ENCODE results near the gene SPIRE1.

The SPIRE1 gene

GRCh38 chr18:12430137-12430990 is 227.5 kb downstream of the SPIRE1 start:
- Histone ChIP-seq H3K27me3 (ENCODE audit: control insufficient read depth, insufficient read depth, low read length) (no peaks in the 10 kb centered on the region), H3K36me3 (ENCODE audit: control insufficient read depth, insufficient read depth, low read length) (peaks cover 43% of the 10 kb centered on the region), H3K9me3 (ENCODE audit: control insufficient read depth, insufficient read depth, low read depth, low read length) (peaks cover 8% of the 10 kb centered on the region; the same call in 1 of the 2 replicates), H3K4me3 (ENCODE audit: low read depth, low read length) (no peak overlapping the region), H3K27ac (ENCODE audit: low read depth, low read length) (no peak overlapping the region), H3K9ac (ENCODE audit: low read length) (no peak overlapping the region), H3K4me1 (ENCODE audit: control insufficient read depth, insufficient read depth, low read length) (peaks cover 10% of the 10 kb centered on the region)

GRCh38 chr18:12429556-12429955 is 228.4 kb downstream of the SPIRE1 start:
- H3K9ac ChIP-seq (ENCODE audit: low read length) = no peak overlapping the region
- H3K36me3 ChIP-seq (ENCODE audit: control insufficient read depth, insufficient read depth, low read length) = peaks cover 43% of the 10 kb centered on the region
- no peaks in the 10 kb centered on the region for H3K27me3 ChIP-seq (ENCODE audit: control insufficient read depth, insufficient read depth, low read length)
- peaks cover 8% of the 10 kb centered on the region; the same call in 1 of the 2 replicates for H3K9me3 ChIP-seq (ENCODE audit: control insufficient read depth, insufficient read depth, low read depth, low read length)
- no peak overlapping the region for H3K4me3 ChIP-seq (ENCODE audit: low read depth, low read length)
- peaks cover 4% of the 10 kb centered on the region for H3K4me1 ChIP-seq (ENCODE audit: control insufficient read depth, insufficient read depth, low read length)
- H3K27ac ChIP-seq (ENCODE audit: low read depth, low read length) = no peak overlapping the region

GRCh38 chr18:12428923-12429322 is 229.0 kb downstream of the SPIRE1 start:
- Histone ChIP-seq H3K9ac (ENCODE audit: low read length) (no peak overlapping the region), H3K36me3 (ENCODE audit: control insufficient read depth, insufficient read depth, low read length) (peaks cover 43% of the 10 kb centered on the region), H3K4me3 (ENCODE audit: low read depth, low read length) (no peak overlapping the region), H3K27ac (ENCODE audit: low read depth, low read length) (no peak overlapping the region), H3K27me3 (ENCODE audit: control insufficient read depth, insufficient read depth, low read length) (no peaks in the 10 kb centered on the region), H3K9me3 (ENCODE audit: control insufficient read depth, insufficient read depth, low read depth, low read length) (peaks cover 8% of the 10 kb centered on the region; the same call in 1 of the 2 replicates), H3K4me1 (ENCODE audit: control insufficient read depth, insufficient read depth, low read length) (no peaks in the 10 kb centered on the region)

GRCh38 chr18:12426924-12427323 is 231.0 kb downstream of the SPIRE1 start:
- peaks cover 8% of the 10 kb centered on the region; the same call in 1 of the 2 replicates for H3K9me3 ChIP-seq (ENCODE audit: control insufficient read depth, insufficient read depth, low read depth, low read length)
- peaks cover 35% of the 10 kb centered on the region for H3K36me3 ChIP-seq (ENCODE audit: control insufficient read depth, insufficient read depth, low read length)
- no peaks in the 10 kb centered on the region for H3K27me3 ChIP-seq (ENCODE audit: control insufficient read depth, insufficient read depth, low read length)
- no peak overlapping the region for H3K4me3 ChIP-seq (ENCODE audit: low read depth, low read length)
- no peaks in the 10 kb centered on the region for H3K4me1 ChIP-seq (ENCODE audit: control insufficient read depth, insufficient read depth, low read length)
- H3K27ac ChIP-seq (ENCODE audit: low read depth, low read length) = no peak overlapping the region
- H3K9ac ChIP-seq (ENCODE audit: low read length) = no peak overlapping the region

GRCh38 chr18:12424252-12424651 is 233.7 kb downstream of the SPIRE1 start:
- Histone ChIP-seq H3K36me3 (ENCODE audit: control insufficient read depth, insufficient read depth, low read length) (peaks cover 19% of the 10 kb centered on the region), H3K9ac (ENCODE audit: low read length) (no peak overlapping the region), H3K27ac (ENCODE audit: low read depth, low read length) (no peak overlapping the region), H3K4me3 (ENCODE audit: low read depth, low read length) (no peak overlapping the region), H3K4me1 (ENCODE audit: control insufficient read depth, insufficient read depth, low read length) (peaks cover 5% of the 10 kb centered on the region), H3K9me3 (ENCODE audit: control insufficient read depth, insufficient read depth, low read depth, low read length) (peaks cover 8% of the 10 kb centered on the region; the same call in 1 of the 2 replicates), H3K27me3 (ENCODE audit: control insufficient read depth, insufficient read depth, low read length) (no peaks in the 10 kb centered on the region)

GRCh38 chr18:12423820-12424219 is 234.1 kb downstream of the SPIRE1 start:
- no peak overlapping the region for H3K4me3 ChIP-seq (ENCODE audit: low read depth, low read length)
- peaks cover 5% of the 10 kb centered on the region for H3K4me1 ChIP-seq (ENCODE audit: control insufficient read depth, insufficient read depth, low read length)
- no peak overlapping the region for H3K27ac ChIP-seq (ENCODE audit: low read depth, low read length)
- H3K36me3 ChIP-seq (ENCODE audit: control insufficient read depth, insufficient read depth, low read length) = peaks cover 15% of the 10 kb centered on the region
- H3K9me3 ChIP-seq (ENCODE audit: control insufficient read depth, insufficient read depth, low read depth, low read length) = peaks cover 8% of the 10 kb centered on the region; the same call in 1 of the 2 replicates
- H3K27me3 ChIP-seq (ENCODE audit: control insufficient read depth, insufficient read depth, low read length) = no peaks in the 10 kb centered on the region
- H3K9ac ChIP-seq (ENCODE audit: low read length) = no peak overlapping the region

GRCh38 chr18:12423393-12423792 is 234.5 kb downstream of the SPIRE1 start:
- H3K4me3 ChIP-seq (ENCODE audit: low read depth, low read length) = no peak overlapping the region
- H3K9me3 ChIP-seq (ENCODE audit: control insufficient read depth, insufficient read depth, low read depth, low read length) = peaks cover 8% of the 10 kb centered on the region; the same call in 1 of the 2 replicates
- H3K27ac ChIP-seq (ENCODE audit: low read depth, low read length) = no peak overlapping the region

GRCh38 chr18:12422936-12423335 is 235.0 kb downstream of the SPIRE1 start:
- H3K4me3 ChIP-seq (ENCODE audit: low read depth, low read length) = no peak overlapping the region
- H3K9ac ChIP-seq (ENCODE audit: low read length) = no peak overlapping the region
- peaks cover 5% of the 10 kb centered on the region for H3K4me1 ChIP-seq (ENCODE audit: control insufficient read depth, insufficient read depth, low read length)
- peaks cover 7% of the 10 kb centered on the region; the same call in 1 of the 2 replicates for H3K9me3 ChIP-seq (ENCODE audit: control insufficient read depth, insufficient read depth, low read depth, low read length)
- no peak overlapping the region for H3K27ac ChIP-seq (ENCODE audit: low read depth, low read length)
- H3K27me3 ChIP-seq (ENCODE audit: control insufficient read depth, insufficient read depth, low read length) = no peaks in the 10 kb centered on the region
- H3K36me3 ChIP-seq (ENCODE audit: control insufficient read depth, insufficient read depth, low read length) = peaks cover 11% of the 10 kb centered on the region

More at GRCh38 chr18:12423393-12423792, 234.5 kb downstream of the SPIRE1 start:
- Histone ChIP-seq H3K27me3 (ENCODE audit: control insufficient read depth, insufficient read depth, low read length) (no peaks in the 10 kb centered on the region), H3K36me3 (ENCODE audit: control insufficient read depth, insufficient read depth, low read length) (peaks cover 12% of the 10 kb centered on the region), H3K9ac (ENCODE audit: low read length) (no peak overlapping the region), H3K4me1 (ENCODE audit: control insufficient read depth, insufficient read depth, low read length) (peaks cover 5% of the 10 kb centered on the region)

GRCh38 chr18:12421732-12422131 is 236.2 kb downstream of the SPIRE1 start:
- Histone ChIP-seq H3K9me3 (ENCODE audit: control insufficient read depth, insufficient read depth, low read depth, low read length) (no peaks in the 10 kb centered on the region; the same call in 1 of the 2 replicates), H3K4me3 (ENCODE audit: low read depth, low read length) (no peak overlapping the region), H3K27ac (ENCODE audit: low read depth, low read length) (no peak overlapping the region), H3K4me1 (ENCODE audit: control insufficient read depth, insufficient read depth, low read length) (peaks cover 8% of the 10 kb centered on the region), H3K27me3 (ENCODE audit: control insufficient read depth, insufficient read depth, low read length) (no peaks in the 10 kb centered on the region), H3K36me3 (ENCODE audit: control insufficient read depth, insufficient read depth, low read length) (peaks cover under 1% of the 10 kb centered on the region; the same call in 1 of the 2 replicates), H3K9ac (ENCODE audit: low read length) (no peak overlapping the region)

GRCh38 chr18:12420821-12421421 is 237.0 kb downstream of the SPIRE1 start:
- H3K27me3 ChIP-seq (ENCODE audit: control insufficient read depth, insufficient read depth, low read length) = no peaks in the 10 kb centered on the region
- H3K9me3 ChIP-seq (ENCODE audit: control insufficient read depth, insufficient read depth, low read depth, low read length) = no peaks in the 10 kb centered on the region
- peak overlapping the region; percentile 45 for H3K4me3 ChIP-seq (ENCODE audit: low read depth, low read length)
- no peaks in the 10 kb centered on the region for H3K36me3 ChIP-seq (ENCODE audit: control insufficient read depth, insufficient read depth, low read length)
- peaks cover 10% of the 10 kb centered on the region for H3K4me1 ChIP-seq (ENCODE audit: control insufficient read depth, insufficient read depth, low read length)
- no peak overlapping the region for H3K27ac ChIP-seq (ENCODE audit: low read depth, low read length)
- peak overlapping the region; percentile 51 for H3K9ac ChIP-seq (ENCODE audit: low read length)

GRCh38 chr18:12417687-12418086 is 240.2 kb downstream of the SPIRE1 start:
- H3K4me3 ChIP-seq (ENCODE audit: low read depth, low read length) = no peak overlapping the region
- H3K27me3 ChIP-seq (ENCODE audit: control insufficient read depth, insufficient read depth, low read length) = no peaks in the 10 kb centered on the region
- H3K9me3 ChIP-seq (ENCODE audit: control insufficient read depth, insufficient read depth, low read depth, low read length) = no peaks in the 10 kb centered on the region
- H3K4me1 ChIP-seq (ENCODE audit: control insufficient read depth, insufficient read depth, low read length) = peaks cover 15% of the 10 kb centered on the region
- H3K27ac ChIP-seq (ENCODE audit: low read depth, low read length) = no peak overlapping the region
- no peaks in the 10 kb centered on the region for H3K36me3 ChIP-seq (ENCODE audit: control insufficient read depth, insufficient read depth, low read length)
- H3K9ac ChIP-seq (ENCODE audit: low read length) = no peak overlapping the region

Data from HUES6 (cell line).